ENCODE results near the gene PLAC9.

The PLAC9 gene

GRCh38 chr10:80122746-80123145 is 9.8 kb upstream of the PLAC9 start:
- H3K14ac ChIP-seq (ENCODE audit: low read length) = no peak overlapping the region
- DNase-seq (ENCODE audit: low spot score) = no peak

GRCh38 chr10:80126876-80127275 is 5.7 kb upstream of the PLAC9 start:
- Histone ChIP-seq H2AFZ (ENCODE audit: low read length) (no peak overlapping the region), H2AK5ac (ENCODE audit: low read depth, low read length) (no peak overlapping the region), H2BK5ac (ENCODE audit: low read length) (no peak overlapping the region), H3K36me3 (replicated peaks in 1 of 2; ENCODE audit: control insufficient read depth in 2 of 2, insufficient read depth in 2 of 2, low read length in 2 of 2) (no peaks in the 10 kb centered on the region), H2BK15ac (ENCODE audit: low read length) (no peak overlapping the region), H3K27me3 (ENCODE audit: control insufficient read depth in 3 of 3, insufficient read depth in 3 of 3, low read depth in 1 of 3, low read length in 3 of 3) (peaks cover 0 to 12% (median 0%) of the 10 kb centered on the region in 3 experiments), H3K9me3 (replicated peaks in 1 of 2; ENCODE audit: control insufficient read depth in 2 of 2, insufficient read depth in 1 of 2, low read depth in 1 of 2, low read length in 2 of 2) (no peaks in the 10 kb centered on the region), H3K23ac (ENCODE audit: low read depth, low read length, poor library complexity) (no peak overlapping the region), H3K4me3 (ENCODE audit: low read length in 2 of 2) (no peak overlapping the region), H2BK12ac (ENCODE audit: low read length) (no peak overlapping the region), H3K27ac (replicated peaks; ENCODE audit: low read length) (no peak overlapping the region), H3K79me1 (ENCODE audit: low read depth, low read length) (no peaks in the 10 kb centered on the region), H4K8ac (ENCODE audit: low read depth, low read length) (peak overlapping the region; percentile 65), H2BK120ac (ENCODE audit: low read depth, low read length) (no peak overlapping the region), H3K4me1 (ENCODE audit: control insufficient read depth in 2 of 2, insufficient read depth in 1 of 2, low read depth in 1 of 2, low read length in 2 of 2) (peaks cover 0 to 2% of the 10 kb centered on the region in 2 donors), H3K18ac (ENCODE audit: low read length) (peak overlapping the region; percentile 28), H3K9ac (ENCODE audit: low read depth, low read length, poor library complexity) (no peak overlapping the region), H3K4me2 (ENCODE audit: insufficient read depth, low read length, poor library complexity, severe bottlenecking) (no peak overlapping the region), H4K91ac (ENCODE audit: low read depth, low read length, poor library complexity) (no peak overlapping the region), H3K14ac (ENCODE audit: low read length) (no peak overlapping the region), H3K4ac (ENCODE audit: low read length) (no peak overlapping the region)
- DNase-seq (ENCODE audit: low spot score) = no peak
- WGBS, 2 donors (ENCODE audit: extremely low coverage in 2 of 2, insufficient read length in 2 of 2, insufficient replicate concordance in 1 of 2) = no CpG with 5 or more reads among the region's 4 CpGs

More at GRCh38 chr10:80122746-80123145, 9.8 kb upstream of the PLAC9 start:
- Histone ChIP-seq H2BK12ac (ENCODE audit: low read length) (no peak overlapping the region), H2AFZ (ENCODE audit: low read length) (no peak overlapping the region), H3K9me3 (replicated peaks in 1 of 2; ENCODE audit: control insufficient read depth in 2 of 2, insufficient read depth in 1 of 2, low read depth in 1 of 2, low read length in 2 of 2) (no peaks in the 10 kb centered on the region), H2BK5ac (ENCODE audit: low read length) (no peak overlapping the region), H3K4ac (ENCODE audit: low read length) (no peak overlapping the region), H3K9ac (ENCODE audit: low read depth, low read length, poor library complexity) (no peak overlapping the region), H3K27me3 (ENCODE audit: control insufficient read depth in 3 of 3, insufficient read depth in 3 of 3, low read depth in 1 of 3, low read length in 3 of 3) (peaks cover 0 to 5% (median 0%) of the 10 kb centered on the region in 3 experiments), H3K4me3 (ENCODE audit: low read length in 2 of 2) (no peak overlapping the region), H3K79me1 (ENCODE audit: low read depth, low read length) (no peaks in the 10 kb centered on the region), H3K23ac (ENCODE audit: low read depth, low read length, poor library complexity) (no peak overlapping the region), H4K8ac (ENCODE audit: low read depth, low read length) (no peak overlapping the region), H3K36me3 (replicated peaks in 1 of 2; ENCODE audit: control insufficient read depth in 2 of 2, insufficient read depth in 2 of 2, low read length in 2 of 2) (no peaks in the 10 kb centered on the region), H3K4me1 (ENCODE audit: control insufficient read depth in 2 of 2, insufficient read depth in 1 of 2, low read depth in 1 of 2, low read length in 2 of 2) (no peaks in the 10 kb centered on the region), H3K18ac (ENCODE audit: low read length) (no peak overlapping the region), H2BK15ac (ENCODE audit: low read length) (no peak overlapping the region), H4K91ac (ENCODE audit: low read depth, low read length, poor library complexity) (no peak overlapping the region), H2BK120ac (ENCODE audit: low read depth, low read length) (no peak overlapping the region), H2AK5ac (ENCODE audit: low read depth, low read length) (no peak overlapping the region), H3K4me2 (ENCODE audit: insufficient read depth, low read length, poor library complexity, severe bottlenecking) (no peak overlapping the region), H3K27ac (replicated peaks; ENCODE audit: low read length) (no peak overlapping the region)
- no CpG with 5 or more reads among the region's 2 CpGs for WGBS, 2 donors (ENCODE audit: extremely low coverage in 2 of 2, insufficient read length in 2 of 2, insufficient replicate concordance in 1 of 2)

DNA sequence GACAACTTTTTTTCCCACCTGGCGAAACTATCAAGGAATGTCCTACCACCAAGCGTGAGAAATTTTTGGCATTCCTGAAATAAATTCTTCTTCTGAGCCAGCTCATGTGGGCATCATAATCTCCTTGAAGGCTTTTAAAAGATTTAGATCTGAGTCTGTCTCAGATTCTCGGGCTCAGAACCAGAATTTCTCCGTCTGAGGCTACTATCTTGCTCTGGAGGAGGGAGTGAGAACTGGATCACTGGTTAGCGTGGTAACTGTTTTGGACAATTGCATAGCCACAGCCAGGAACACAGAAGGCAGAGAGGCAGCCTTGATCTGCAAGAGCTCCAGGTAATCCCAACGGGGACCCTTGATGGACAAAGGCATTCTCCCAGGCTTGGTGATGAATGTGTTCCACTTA is 1.0 kb upstream of the PLAC9 start:
- Histone ChIP-seq H3K23ac (ENCODE audit: low read depth, low read length, poor library complexity) (no peak overlapping the region), H3K9ac (ENCODE audit: low read depth, low read length, poor library complexity) (no peak overlapping the region), H3K4me2 (ENCODE audit: insufficient read depth, low read length, poor library complexity, severe bottlenecking) (no peak overlapping the region), H2BK15ac (ENCODE audit: low read length) (no peak overlapping the region), H3K9me3 (replicated peaks in 1 of 2; ENCODE audit: control insufficient read depth in 2 of 2, insufficient read depth in 1 of 2, low read depth in 1 of 2, low read length in 2 of 2) (no peaks in the 10 kb centered on the region), H3K4ac (ENCODE audit: low read length) (no peak overlapping the region), H2AK5ac (ENCODE audit: low read depth, low read length) (no peak overlapping the region), H3K4me3 (ENCODE audit: low read length in 2 of 2) (no peak overlapping the region), H2BK5ac (ENCODE audit: low read length) (no peak overlapping the region), H3K27ac (replicated peaks; ENCODE audit: low read length) (no peak overlapping the region), H2AFZ (ENCODE audit: low read length) (no peak overlapping the region), H2BK120ac (ENCODE audit: low read depth, low read length) (no peak overlapping the region), H4K91ac (ENCODE audit: low read depth, low read length, poor library complexity) (no peak overlapping the region), H3K4me1 (ENCODE audit: control insufficient read depth in 2 of 2, insufficient read depth in 1 of 2, low read depth in 1 of 2, low read length in 2 of 2) (peaks cover 2 to 3% of the 10 kb centered on the region in 2 donors), H3K14ac (ENCODE audit: low read length) (no peak overlapping the region), H3K79me1 (ENCODE audit: low read depth, low read length) (no peaks in the 10 kb centered on the region), H3K27me3 (ENCODE audit: control insufficient read depth in 3 of 3, insufficient read depth in 3 of 3, low read depth in 1 of 3, low read length in 3 of 3) (peaks cover 0 to 41% (median 12%) of the 10 kb centered on the region in 3 experiments), H3K36me3 (replicated peaks in 1 of 2; ENCODE audit: control insufficient read depth in 2 of 2, insufficient read depth in 2 of 2, low read length in 2 of 2) (no peaks in the 10 kb centered on the region), H3K18ac (ENCODE audit: low read length) (no peak overlapping the region), H2BK12ac (ENCODE audit: low read length) (no peak overlapping the region), H4K8ac (ENCODE audit: low read depth, low read length) (no peak overlapping the region)
- WGBS, 2 donors (ENCODE audit: extremely low coverage in 2 of 2, insufficient read length in 2 of 2, insufficient replicate concordance in 1 of 2) = no CpG with 5 or more reads among the region's 6 CpGs
- DNase-seq (ENCODE audit: low spot score) = no peak

DNA sequence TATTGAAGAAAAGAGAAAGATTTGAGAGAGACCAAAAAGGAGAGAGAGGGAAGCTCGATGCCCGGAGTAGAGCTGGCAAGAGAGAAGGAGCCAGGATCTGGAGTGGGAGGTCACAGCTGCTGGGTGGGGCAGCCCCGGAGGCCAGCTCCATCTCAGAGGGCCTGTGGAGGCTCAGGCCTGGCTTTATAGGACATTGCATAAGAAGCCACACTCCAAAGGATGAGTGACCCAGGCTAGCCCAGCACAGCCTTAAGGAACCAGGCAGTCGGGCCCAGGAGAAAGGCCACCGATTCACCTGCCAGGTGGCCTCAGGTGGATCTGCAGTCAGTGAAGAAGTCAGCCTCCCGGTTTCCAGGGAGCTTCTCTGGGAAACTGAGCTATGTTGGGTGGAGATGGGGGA is 676 bp downstream of the PLAC9 start:
- Histone ChIP-seq H3K27me3 (ENCODE audit: control insufficient read depth in 3 of 3, insufficient read depth in 3 of 3, low read depth in 1 of 3, low read length in 3 of 3) (peaks cover 0 to 38% (median 12%) of the 10 kb centered on the region in 3 experiments), H3K18ac (ENCODE audit: low read length) (no peak overlapping the region), H3K9me3 (replicated peaks in 1 of 2; ENCODE audit: control insufficient read depth in 2 of 2, insufficient read depth in 1 of 2, low read depth in 1 of 2, low read length in 2 of 2) (no peaks in the 10 kb centered on the region), H3K27ac (replicated peaks; ENCODE audit: low read length) (no peak overlapping the region), H2AK5ac (ENCODE audit: low read depth, low read length) (no peak overlapping the region), H2BK120ac (ENCODE audit: low read depth, low read length) (no peak overlapping the region), H4K8ac (ENCODE audit: low read depth, low read length) (no peak overlapping the region), H2AFZ (ENCODE audit: low read length) (peak overlapping the region; percentile 91), H2BK15ac (ENCODE audit: low read length) (no peak overlapping the region), H2BK12ac (ENCODE audit: low read length) (no peak overlapping the region), H3K4me2 (ENCODE audit: insufficient read depth, low read length, poor library complexity, severe bottlenecking) (no peak overlapping the region), H3K79me1 (ENCODE audit: low read depth, low read length) (no peaks in the 10 kb centered on the region), H2BK5ac (ENCODE audit: low read length) (no peak overlapping the region), H3K4me1 (ENCODE audit: control insufficient read depth in 2 of 2, insufficient read depth in 1 of 2, low read depth in 1 of 2, low read length in 2 of 2) (peaks cover 4 to 9% of the 10 kb centered on the region in 2 donors), H3K36me3 (replicated peaks in 1 of 2; ENCODE audit: control insufficient read depth in 2 of 2, insufficient read depth in 2 of 2, low read length in 2 of 2) (no peaks in the 10 kb centered on the region), H3K4ac (ENCODE audit: low read length) (no peak overlapping the region), H3K4me3 (ENCODE audit: low read length in 2 of 2) (no peak overlapping the region), H3K9ac (ENCODE audit: low read depth, low read length, poor library complexity) (no peak overlapping the region), H4K91ac (ENCODE audit: low read depth, low read length, poor library complexity) (no peak overlapping the region), H3K23ac (ENCODE audit: low read depth, low read length, poor library complexity) (no peak overlapping the region), H3K14ac (ENCODE audit: low read length) (no peak overlapping the region)
- WGBS, 2 donors (ENCODE audit: extremely low coverage in 2 of 2, insufficient read length in 2 of 2, insufficient replicate concordance in 1 of 2) = no CpG with 5 or more reads among the region's 6 CpGs
- DNase-seq (ENCODE audit: low spot score) = no peak

Data from neuronal stem cell (in vitro differentiated cells).